NCI-H1436 treated with DMSO at 0.1 percent for 48 hours (cell line): ENCODE results near the gene CRHBP.
"Not testable (repeated sequence)": the region's sequence is repeated elsewhere in the genome, so short reads cannot be mapped to it uniquely, and the experiment has no call there.

ENCODE experiments used
- DNase-seq: peaks from one replicate; lab custom pipeline; 2025; lab: John Stamatoyannopoulos, UW

CRHBP gene

GRCh38 chr5:76952795-76953536 is at the start of gene CRHBP:
Gene CRHBP, plus strand, starts transcription at chr5:76953045. Its CDS starts 90 bp downstream, at chr5:76953135.
- no peak for DNase-seq

GRCh38 chr5:76908166-76908565 is 44.7 kb upstream of the CRHBP start:
- no peak for DNase-seq

- DNase-seq: not testable (repeated sequence)
Observed at GRCh38 chr5:76910344-76910933, 42.4 kb upstream of the CRHBP start.

- DNase-seq: not testable (repeated sequence)
Observed at GRCh38 chr5:76914671-76915070, 38.2 kb upstream of the CRHBP start.

GRCh38 chr5:76918539-76918938 is 34.3 kb upstream of the CRHBP start:
- DNase-seq: no peak

- no peak for DNase-seq
Observed at GRCh38 chr5:76920491-76920890, 32.4 kb upstream of the CRHBP start.

GRCh38 chr5:76926329-76927105 is 26.3 kb upstream of the CRHBP start:
- no peak for DNase-seq

- DNase-seq: no peak
Observed at GRCh38 chr5:76927961-76928360, 24.9 kb upstream of the CRHBP start.

- no peak for DNase-seq
Observed at GRCh38 chr5:76930083-76930482, 22.8 kb upstream of the CRHBP start.

GRCh38 chr5:76938177-76938576 is 14.7 kb upstream of the CRHBP start:
- no peak for DNase-seq

- no peak for DNase-seq
Observed at GRCh38 chr5:76941000-76941399, 11.8 kb upstream of the CRHBP start.

GRCh38 chr5:76941442-76941841 is 11.4 kb upstream of the CRHBP start:
- DNase-seq: no peak

GRCh38 chr5:76942581-76942980 is 10.3 kb upstream of the CRHBP start:
- DNase-seq: no peak

GRCh38 chr5:76943006-76943405 is 9.8 kb upstream of the CRHBP start:
- no peak for DNase-seq

- no peak for DNase-seq
Observed at GRCh38 chr5:76944638-76945037, 8.2 kb upstream of the CRHBP start.

- DNase-seq: not testable (repeated sequence)
Observed at GRCh38 chr5:76945238-76945637, 7.6 kb upstream of the CRHBP start.

- no peak for DNase-seq
Observed at GRCh38 chr5:76946090-76946489, 6.8 kb upstream of the CRHBP start.

- no peak for DNase-seq
Observed at GRCh38 chr5:76947082-76947503, 5.8 kb upstream of the CRHBP start.

- DNase-seq: no peak
Observed at GRCh38 chr5:76953551-76954382, 922 bp downstream of the CRHBP start.

- DNase-seq: no peak
Observed at GRCh38 chr5:76954383-76954763, 1.5 kb downstream of the CRHBP start.

GRCh38 chr5:76956033-76956432 is 3.2 kb downstream of the CRHBP start:
- DNase-seq: no peak
